ENCODE measurements around the gene ORC3.
"Not testable (repeated sequence)": the region's sequence is repeated elsewhere in the genome, so short reads cannot be mapped to it uniquely, and the experiment has no call there.

Gene ORC3

GRCh38 chr6:87606199-87606598, 16.3 kb downstream of the ORC3 start:
- no peak for DNase-seq

DNA sequence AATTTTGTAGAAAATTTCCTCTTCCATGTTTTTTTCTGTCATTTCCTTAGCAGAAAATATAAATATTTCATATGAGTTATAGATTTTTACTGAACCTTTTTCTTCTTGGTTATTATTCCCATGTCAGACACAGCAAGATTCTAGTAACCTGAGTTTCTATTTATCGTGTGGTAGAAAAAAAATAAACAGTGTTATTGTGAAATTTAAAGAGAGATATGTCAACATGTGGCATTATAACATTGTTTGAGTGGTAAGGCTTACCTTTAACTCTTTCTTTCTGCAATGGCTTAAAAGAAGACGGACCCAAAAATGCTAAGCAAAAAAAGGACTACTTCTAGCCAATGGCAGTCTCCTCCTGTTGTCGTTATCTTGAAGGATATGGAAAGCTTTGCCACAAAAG, 18.9 kb downstream of the ORC3 start:
- DNase-seq = no peak

- not testable (repeated sequence) for DNase-seq
These were observed 23.1 kb downstream of the ORC3 start for GRCh38 chr6:87613018-87613417.

GRCh38 chr6:87617405-87617804, 27.5 kb downstream of the ORC3 start:
- DNase-seq = no peak

DNA sequence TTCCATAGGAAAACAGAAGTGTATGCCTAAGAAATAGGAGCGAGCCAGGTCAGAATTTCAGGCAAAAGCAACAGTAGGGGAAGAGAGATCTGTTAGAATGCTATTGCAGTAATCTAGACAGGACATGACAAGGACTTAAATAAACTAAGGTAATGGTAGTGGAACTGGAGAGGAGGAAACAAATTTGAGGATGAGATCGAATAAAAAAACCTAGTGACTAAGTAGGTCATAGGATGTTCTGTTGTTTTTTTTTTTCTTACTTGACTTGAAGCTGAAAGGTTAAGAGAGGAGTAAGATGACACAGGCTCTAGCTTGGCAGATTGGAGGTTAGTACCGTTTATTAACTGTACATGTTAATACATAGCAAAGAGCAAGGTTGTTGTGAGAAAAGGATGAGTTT, 28.6 kb downstream of the ORC3 start:
- DNase-seq = no peak

DNA sequence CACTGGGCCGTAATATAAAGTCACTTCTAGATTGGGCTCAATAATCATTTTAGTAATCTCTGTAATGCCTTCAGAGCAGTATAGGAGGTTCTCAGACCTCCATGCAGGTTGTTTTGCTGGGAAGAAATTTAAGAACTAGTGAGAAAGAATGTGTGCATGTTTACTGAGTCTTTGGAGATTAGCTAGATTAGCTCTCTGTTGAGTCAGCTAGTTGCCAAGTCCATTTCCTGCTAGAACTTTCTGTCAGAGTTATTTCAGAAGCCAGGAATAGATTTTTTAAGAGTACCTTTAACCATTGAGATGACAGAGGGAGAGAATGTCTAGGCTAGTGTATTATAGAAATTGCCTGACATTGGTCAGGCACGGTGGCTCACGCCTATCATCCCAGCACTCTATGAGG, 33.3 kb downstream of the ORC3 start:
- no peak for DNase-seq

DNA sequence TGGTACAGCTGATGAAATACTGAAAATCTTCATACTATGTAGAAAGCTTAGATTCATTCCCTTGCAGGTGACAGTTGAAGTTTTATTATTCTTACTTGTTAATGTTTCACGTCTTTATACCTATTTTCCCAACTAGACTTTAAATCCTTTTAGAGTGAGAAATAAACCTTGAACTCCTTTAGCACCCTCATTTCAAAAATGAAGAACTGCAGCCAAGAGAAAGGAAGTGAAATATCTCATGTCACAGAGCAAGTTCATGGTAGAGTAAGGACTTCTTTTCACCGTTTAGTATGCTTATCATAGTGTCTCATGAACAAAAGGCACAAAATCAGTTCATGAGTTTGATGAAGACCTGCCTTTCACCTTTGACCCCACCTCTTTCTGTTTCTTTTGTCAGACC, 38.5 kb downstream of the ORC3 start:
- DNase-seq = no peak

GRCh38 chr6:87628881-87629280, 38.9 kb downstream of the ORC3 start:
- no peak for DNase-seq

GRCh38 chr6:87630746-87631145, 40.8 kb downstream of the ORC3 start:
- DNase-seq = no peak

DNA sequence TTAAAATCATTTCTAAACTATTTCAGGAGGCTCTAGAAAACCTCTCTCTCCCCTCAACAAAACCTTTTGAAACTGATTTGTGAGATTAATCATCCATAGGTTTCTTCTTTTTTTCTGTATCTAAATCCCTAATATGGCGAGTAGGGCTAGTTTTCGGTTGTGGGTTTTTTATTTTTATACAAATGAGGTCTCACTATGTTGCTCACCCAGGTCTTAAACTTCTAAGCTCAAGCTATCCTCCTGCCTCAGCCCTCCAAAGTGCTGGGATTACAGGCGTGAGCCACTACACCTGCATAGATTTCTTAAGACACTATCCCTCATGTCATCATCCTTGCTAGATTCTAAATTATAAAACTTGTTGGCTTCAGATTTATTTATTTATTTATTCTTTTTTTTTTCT, 43.9 kb downstream of the ORC3 start:
- no peak for DNase-seq

DNA sequence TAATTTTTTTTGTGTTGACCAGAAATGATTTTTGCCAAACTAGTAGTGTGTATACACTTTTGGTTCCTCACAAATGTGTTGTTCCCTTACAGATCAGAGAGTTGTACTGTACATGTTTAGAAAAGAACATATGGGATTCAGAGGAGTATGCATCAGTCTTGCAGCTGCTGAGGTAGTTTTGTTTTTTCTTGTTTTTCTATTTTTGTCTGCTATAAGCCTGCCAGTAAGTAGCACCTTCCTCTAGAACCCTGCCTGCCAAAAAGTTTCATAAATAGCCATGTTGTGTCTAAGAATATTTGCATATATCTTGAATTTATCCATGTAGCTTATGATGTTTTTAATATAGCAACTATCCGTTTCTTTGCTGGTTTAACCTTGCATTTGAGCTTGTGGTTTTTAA, 46.4 kb downstream of the ORC3 start:
- no peak for DNase-seq

DNA sequence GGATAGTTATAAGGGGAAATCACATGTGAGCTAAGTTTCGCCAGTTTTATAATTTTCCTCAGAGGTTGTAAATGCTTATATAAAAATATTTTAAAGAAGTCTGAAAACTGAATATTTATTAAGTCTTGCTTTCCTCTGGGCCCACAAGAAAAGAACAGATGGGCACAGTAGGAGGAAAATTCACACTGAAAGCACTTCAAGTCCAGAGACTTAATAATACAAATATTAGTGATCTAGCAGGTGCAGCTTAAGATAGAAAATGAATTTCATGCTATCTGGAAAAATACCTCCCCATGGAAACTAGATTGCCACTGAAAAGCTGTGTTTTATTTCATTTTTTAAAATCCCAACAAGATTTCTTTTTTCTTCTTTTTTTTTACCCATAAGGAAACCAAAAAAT, 47.2 kb downstream of the ORC3 start:
- DNase-seq = no peak

DNA sequence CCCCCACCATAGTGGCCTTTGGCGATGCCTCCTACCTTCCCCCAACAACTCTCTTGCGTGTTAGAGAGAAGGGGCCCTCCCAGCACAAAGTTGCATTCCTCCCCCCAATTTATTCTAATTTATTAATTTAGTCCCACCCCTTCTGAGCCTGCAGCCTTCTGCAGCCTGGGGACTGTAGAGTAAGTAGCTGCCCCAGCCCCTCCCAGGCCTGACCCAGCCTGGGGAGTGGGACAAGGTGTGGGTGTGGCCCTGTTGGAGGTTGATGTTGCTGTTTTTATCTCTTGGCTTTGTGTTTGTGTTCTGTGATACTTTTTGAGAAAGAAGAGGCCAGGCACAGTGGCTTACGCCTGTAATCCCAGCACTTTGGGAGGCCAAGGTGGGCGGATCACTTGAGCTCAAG, 49.4 kb downstream of the ORC3 start:
- DNase-seq = no peak

- no peak for DNase-seq
These were observed 51.2 kb downstream of the ORC3 start for GRCh38 chr6:87641065-87641692.

DNA sequence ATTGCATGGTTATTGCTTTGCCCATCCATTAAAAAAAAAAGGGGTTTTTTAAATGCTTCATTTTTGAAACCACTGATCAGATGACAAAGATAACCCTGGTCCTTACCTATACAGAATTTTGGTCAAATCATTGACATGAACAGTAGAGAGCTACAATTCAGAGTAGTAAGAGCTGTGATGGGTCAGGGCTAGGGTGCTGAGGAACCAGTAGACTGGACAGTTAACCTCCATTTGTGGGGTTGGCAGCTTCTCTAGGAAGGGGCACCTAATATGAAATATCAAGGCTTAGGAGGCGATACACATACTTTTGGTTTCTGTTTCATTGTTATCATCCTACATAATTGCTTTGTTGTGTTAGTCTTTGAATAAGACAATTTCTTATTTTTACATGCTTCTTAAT, 55.1 kb downstream of the ORC3 start:
- no peak for DNase-seq

DNA sequence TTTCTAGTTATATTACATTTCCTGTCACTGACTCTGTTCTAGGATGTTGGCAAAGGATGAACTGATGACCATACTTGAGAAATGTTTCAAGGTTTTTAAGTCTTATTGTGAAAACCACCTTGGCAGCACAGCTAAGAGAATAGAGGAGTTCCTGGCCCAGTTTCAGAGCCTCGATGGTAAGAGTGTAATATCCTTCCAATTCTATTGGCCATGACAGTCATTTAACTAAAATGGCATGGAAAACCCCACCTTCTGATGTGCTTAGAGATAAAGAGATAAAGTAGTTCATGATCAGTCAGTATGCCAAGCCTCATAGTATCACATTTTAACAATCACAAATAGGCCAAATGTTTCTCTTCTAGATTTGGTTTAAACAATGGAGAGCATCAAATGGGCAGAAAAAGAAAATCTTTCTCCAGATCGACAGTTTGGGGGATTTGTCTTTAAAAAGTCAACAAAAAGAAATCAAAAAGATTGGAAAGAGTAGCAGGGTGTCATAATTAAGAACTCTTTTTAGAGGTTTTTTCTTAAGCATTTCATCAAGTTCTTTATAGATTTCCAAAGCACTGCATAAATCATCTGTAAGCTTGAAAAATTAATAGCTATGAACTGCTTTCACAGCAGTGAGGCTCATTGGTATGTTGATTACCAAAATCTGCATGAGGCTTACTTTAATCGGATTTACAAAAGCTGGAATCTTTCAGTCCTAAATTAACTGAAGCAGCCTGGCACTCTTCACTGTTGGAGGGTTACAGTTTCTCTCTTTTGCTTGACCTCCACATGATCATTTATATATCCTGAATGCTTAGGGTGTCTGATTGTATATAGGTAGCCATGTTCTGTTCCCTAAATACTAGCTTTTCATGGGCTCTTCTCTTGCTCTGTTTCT, 63.4 kb downstream of the ORC3 start:
- no peak for DNase-seq

DNA sequence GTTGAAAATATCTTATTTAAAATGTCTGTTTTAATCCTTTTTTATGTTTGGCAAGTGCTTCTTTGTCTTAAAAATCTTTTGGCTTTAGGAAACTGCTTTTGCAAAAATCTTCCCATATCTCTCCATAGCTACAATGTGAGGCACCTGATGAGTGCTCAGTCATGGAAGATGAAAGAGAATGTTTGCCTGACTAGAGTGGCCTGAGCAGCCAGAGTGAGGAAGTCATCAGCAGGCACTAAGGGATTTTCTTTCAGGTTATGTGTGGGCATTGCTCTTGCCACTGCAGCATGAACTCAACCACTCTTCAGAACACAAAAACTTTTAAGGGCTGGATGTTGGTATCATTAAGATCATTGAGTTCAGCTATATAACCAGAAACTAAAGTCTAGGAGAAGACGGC, 64.2 kb downstream of the ORC3 start:
- DNase-seq = no peak

- no peak for DNase-seq
These were observed 65.0 kb downstream of the ORC3 start for GRCh38 chr6:87654875-87655454.

DNA sequence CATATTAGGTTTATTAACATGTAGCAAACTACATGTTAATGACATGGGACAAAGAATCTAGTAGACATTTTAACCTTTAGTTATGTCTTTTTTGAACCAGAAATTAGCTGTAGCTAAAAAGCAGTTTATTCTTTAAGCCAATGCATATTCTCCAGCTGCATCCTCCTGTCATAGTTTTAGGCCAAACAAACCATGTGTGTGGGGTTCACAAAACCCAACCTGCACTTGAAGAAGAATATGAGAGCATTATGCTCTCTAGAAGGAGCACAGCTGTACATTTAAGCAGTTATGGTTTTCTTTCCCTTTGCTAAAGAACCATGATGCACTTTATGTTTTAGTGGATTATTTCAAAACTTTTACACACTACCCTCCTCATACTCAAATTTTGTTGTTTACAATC, 65.9 kb downstream of the ORC3 start:
- no peak for DNase-seq

DNA sequence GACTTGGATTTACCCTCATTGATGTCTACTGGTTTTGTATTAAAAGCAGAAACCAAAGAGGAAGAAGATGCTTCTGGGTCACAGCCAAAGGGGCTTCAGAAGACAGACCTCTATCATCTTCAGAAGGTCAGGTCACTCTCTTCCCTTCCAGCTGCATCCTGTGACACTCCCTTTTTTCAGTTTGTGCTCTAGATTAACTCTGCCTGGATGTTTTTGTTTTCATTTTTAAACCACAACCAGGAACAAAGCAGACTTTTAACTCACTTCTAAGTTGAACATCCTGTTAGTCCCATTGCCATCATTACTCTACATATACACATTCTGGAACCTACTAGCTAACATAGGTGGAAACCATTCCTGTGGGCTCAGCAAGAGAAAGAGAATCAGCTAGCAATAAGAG, 66.9 kb downstream of the ORC3 start:
- no peak for DNase-seq

DNA sequence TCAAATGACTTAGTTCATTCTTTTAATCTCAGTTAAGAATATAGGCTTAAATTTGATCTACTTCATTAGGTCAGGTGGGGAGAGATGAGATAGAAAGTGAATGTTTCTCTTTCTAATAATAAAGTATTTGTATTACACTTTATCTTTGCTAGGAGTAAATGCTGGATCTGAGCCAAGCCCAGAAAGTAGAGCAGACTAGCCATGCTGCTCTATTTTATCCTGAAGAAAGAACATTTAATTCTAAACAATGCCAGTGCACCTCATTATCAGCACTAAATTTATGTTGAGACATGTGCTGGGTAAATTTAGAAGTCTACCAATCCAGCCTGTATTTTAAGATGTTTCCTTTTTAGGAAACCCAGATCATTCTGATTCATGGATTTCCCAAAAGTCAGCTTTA, 68.6 kb downstream of the ORC3 start:
- DNase-seq = no peak

- no peak for DNase-seq
These were observed 70.4 kb downstream of the ORC3 start for GRCh38 chr6:87660226-87660911.

GRCh38 chr6:87661016-87661415, 71.1 kb downstream of the ORC3 start:
- no peak for DNase-seq

GRCh38 chr6:87661503-87661902, 71.6 kb downstream of the ORC3 start:
- DNase-seq = no peak

All from SHP77 (cell line).